Measurements from ENCODE around the gene DAGLA. TPM values are rescaled to one million over a fixed set of nuclear protein-coding genes. Genes with fewer than 3 reads are reported as not detected.
A peak's percentile ranks its signal among the peaks of the same experiment; 100 is the strongest.

DAGLA gene
- total RNA-seq, 4 donors from 2014 or later = 1.1 to 5.4 (median 3.0) TPM

- Histone ChIP-seq H3K9me3 (no peaks in the 10 kb centered on the region), H3K27me3 (no peaks in the 10 kb centered on the region), H3K36me3 (no peaks in the 10 kb centered on the region), H3K27ac (peak overlapping the region; percentile 76 to 90 (median 84)), H3K4me3 (peak overlapping the region; percentile 1 to 26 (median 6)), H3K4me1 (peaks cover 0 to 74% (median 58%) of the 10 kb centered on the region in 4 donors)
- TF ChIP-seq EP300 (IDR thresholded peaks at IDR 0.05) = peak in 1 of 2 donors; percentile 72
- TF ChIP-seq CTCF (IDR thresholded peaks at IDR 0.05) = peak in 2 of 5 experiments; percentile 18 to 50
- TF ChIP-seq POLR2A (IDR thresholded peaks at IDR 0.05) = no peak
- 0 to 10% methylated on average over 2 to 15 of the region's 17 CpGs for WGBS, 2 donors
- peak; percentile 46 to 54 for DNase-seq (ENCODE audit: low spot score in 2 of 2)
Observed at GRCh38 chr11:61695917-61696316, 15.7 kb downstream of the DAGLA start.

GRCh38 chr11:61696602-61697001, 16.4 kb downstream of the DAGLA start:
- H3K9me3 ChIP-seq = no peaks in the 10 kb centered on the region
- 64% methylated on average over 7 of the region's 8 CpGs for WGBS, 2 donors

GRCh38 chr11:61697078-61697502, 16.9 kb downstream of the DAGLA start:
- Histone ChIP-seq H3K36me3 (no peaks in the 10 kb centered on the region), H3K9me3 (no peaks in the 10 kb centered on the region), H3K27me3 (no peaks in the 10 kb centered on the region), H3K4me3 (no peak overlapping the region), H3K27ac (peak overlapping the region; percentile 76 to 90 (median 84)), H3K4me1 (peaks cover 0 to 82% (median 66%) of the 10 kb centered on the region in 4 donors)
- DNase-seq (ENCODE audit: low spot score in 2 of 2) = no peak
- 79 to 86% methylated on average over 8 to 9 of the region's 9 CpGs for WGBS, 2 donors
- no peak for TF ChIP-seq EP300 (IDR thresholded peaks at IDR 0.05)
- no peak for TF ChIP-seq POLR2A (IDR thresholded peaks at IDR 0.05)
- no peak for TF ChIP-seq CTCF (IDR thresholded peaks at IDR 0.05)

More at GRCh38 chr11:61696602-61697001, 16.4 kb downstream of the DAGLA start:
- Histone ChIP-seq H3K4me3 (no peak overlapping the region), H3K27me3 (no peaks in the 10 kb centered on the region), H3K27ac (peak overlapping the region; percentile 76 to 90 (median 84)), H3K36me3 (no peaks in the 10 kb centered on the region), H3K4me1 (peaks cover 0 to 81% (median 64%) of the 10 kb centered on the region in 4 donors)
- no peak for DNase-seq (ENCODE audit: low spot score in 2 of 2)
- TF ChIP-seq POLR2A (IDR thresholded peaks at IDR 0.05) (no peak), EP300 (IDR thresholded peaks at IDR 0.05) (no peak), CTCF (IDR thresholded peaks at IDR 0.05) (no peak)

- 86 to 89% methylated on average over 1 of the region's 1 CpG for WGBS, 2 donors
- no peak for DNase-seq (ENCODE audit: low spot score in 2 of 2)
- Histone ChIP-seq H3K9me3 (no peaks in the 10 kb centered on the region), H3K4me3 (no peak overlapping the region), H3K27me3 (no peaks in the 10 kb centered on the region), H3K27ac (peak overlapping the region in 3 of 4 donors; percentile 74 to 90 (median 76)), H3K36me3 (no peaks in the 10 kb centered on the region), H3K4me1 (peaks cover 0 to 82% (median 66%) of the 10 kb centered on the region in 4 donors)
- TF ChIP-seq POLR2A (IDR thresholded peaks at IDR 0.05) (no peak), CTCF (IDR thresholded peaks at IDR 0.05) (no peak), EP300 (IDR thresholded peaks at IDR 0.05) (no peak)
Observed at GRCh38 chr11:61697764-61698163, 17.6 kb downstream of the DAGLA start.

- Histone ChIP-seq H3K4me1 (peaks cover 0 to 82% (median 66%) of the 10 kb centered on the region in 4 donors), H3K36me3 (no peaks in the 10 kb centered on the region), H3K27me3 (no peaks in the 10 kb centered on the region), H3K4me3 (no peak overlapping the region), H3K9me3 (no peaks in the 10 kb centered on the region), H3K27ac (peak overlapping the region; percentile 65 to 90 (median 74))
- WGBS, 2 donors = 64 to 66% methylated on average over 10 to 11 of the region's 11 CpGs
- no peak for TF ChIP-seq POLR2A (IDR thresholded peaks at IDR 0.05)
- no peak for TF ChIP-seq CTCF (IDR thresholded peaks at IDR 0.05)
- TF ChIP-seq EP300 (IDR thresholded peaks at IDR 0.05) = no peak
- no peak for DNase-seq (ENCODE audit: low spot score in 2 of 2)
Observed at GRCh38 chr11:61698173-61698948, 18.2 kb downstream of the DAGLA start.

Measured in tibial nerve (tissue), 4 donors.